Left ventricle myocardium inferior (tissue), 1 donor: Measurements from ENCODE around the gene PTPRN2. TPM values are rescaled to one million over a fixed set of nuclear protein-coding genes. Genes with fewer than 3 reads are reported as not detected.
"Not testable (repeated sequence)": the region's sequence is repeated elsewhere in the genome, so short reads cannot be mapped to it uniquely, and the experiment has no call there.

Experiments used
- DNase-seq: peaks from one replicate; pipeline ENCODE4 v3.0.0-alpha.2; 2020
- H3K27ac ChIP-seq: fragments of 200-600 bp; replicated peaks from 2 replicates; pipeline ENCODE4 v1.8.0; 2021
- H3K27me3 ChIP-seq: fragments of 200-600 bp; 2 replicates; pipeline ENCODE4 v1.8.0; 2021; ENCODE audit warnings: low read depth
- H3K36me3 ChIP-seq: fragments of 200-600 bp; 2 replicates; pipeline ENCODE4 v1.8.0; 2021
- H3K4me1 ChIP-seq: fragments of 200-600 bp; 2 replicates; pipeline ENCODE4 v1.8.0; 2021
- H3K4me3 ChIP-seq: fragments of 200-600 bp; 2 replicates; pipeline ENCODE4 v1.8.0; 2021; ENCODE audit warnings: mild to moderate bottlenecking, moderate library complexity
- H3K9me3 ChIP-seq: fragments of 200-600 bp; replicated peaks from 2 replicates; pipeline ENCODE4 v1.8.0; 2021
- intact Hi-C: fragments of 100-400 bp; cut with micrococcal nuclease; formaldehyde crosslinking; loops from one replicate; pipeline ENCODE4 v1.11.0; 2022
- total RNA-seq: library from RNA; stranded (reverse); fragmentation: NEBNext Ultra II Directional; extraction: Animal tissue kit (Norgen Biotek cat#: 25700); gene quantifications from one replicate; pipeline ENCODE4 v1.2.1, GENCODE V29; 2021
- TF ChIP-seq, protein P1 (sequence below): fragments of 200-600 bp; IDR thresholded peaks from 2 replicates; pipeline ENCODE4 v1.8.0; 2021; ENCODE audit warnings: antibody characterized with exemption, mild to moderate bottlenecking, borderline replicate concordance
- donor health status: DM: no; HTN: yes; CAD: no; lungs with severe emphysema.

The PTPRN2 gene
- total RNA-seq, 1 donor from 2014 or later: 1.3 TPM

GRCh38 chr7:157727964-157728615 lies 859.5 kb downstream of the PTPRN2 start:
- Histone ChIP-seq H3K4me3 (no peak overlapping the region), H3K9me3 (no peaks in the 10 kb centered on the region), H3K4me1 (no peaks in the 10 kb centered on the region), H3K36me3 (no peaks in the 10 kb centered on the region), H3K27ac (no peak overlapping the region), H3K27me3 (peaks cover 58% of the 10 kb centered on the region)
- no peak for DNase-seq
- intact Hi-C loops: no loop called here
- TF ChIP-seq, protein P1, sequence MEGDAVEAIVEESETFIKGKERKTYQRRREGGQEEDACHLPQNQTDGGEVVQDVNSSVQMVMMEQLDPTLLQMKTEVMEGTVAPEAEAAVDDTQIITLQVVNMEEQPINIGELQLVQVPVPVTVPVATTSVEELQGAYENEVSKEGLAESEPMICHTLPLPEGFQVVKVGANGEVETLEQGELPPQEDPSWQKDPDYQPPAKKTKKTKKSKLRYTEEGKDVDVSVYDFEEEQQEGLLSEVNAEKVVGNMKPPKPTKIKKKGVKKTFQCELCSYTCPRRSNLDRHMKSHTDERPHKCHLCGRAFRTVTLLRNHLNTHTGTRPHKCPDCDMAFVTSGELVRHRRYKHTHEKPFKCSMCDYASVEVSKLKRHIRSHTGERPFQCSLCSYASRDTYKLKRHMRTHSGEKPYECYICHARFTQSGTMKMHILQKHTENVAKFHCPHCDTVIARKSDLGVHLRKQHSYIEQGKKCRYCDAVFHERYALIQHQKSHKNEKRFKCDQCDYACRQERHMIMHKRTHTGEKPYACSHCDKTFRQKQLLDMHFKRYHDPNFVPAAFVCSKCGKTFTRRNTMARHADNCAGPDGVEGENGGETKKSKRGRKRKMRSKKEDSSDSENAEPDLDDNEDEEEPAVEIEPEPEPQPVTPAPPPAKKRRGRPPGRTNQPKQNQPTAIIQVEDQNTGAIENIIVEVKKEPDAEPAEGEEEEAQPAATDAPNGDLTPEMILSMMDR: no peak

DNA sequence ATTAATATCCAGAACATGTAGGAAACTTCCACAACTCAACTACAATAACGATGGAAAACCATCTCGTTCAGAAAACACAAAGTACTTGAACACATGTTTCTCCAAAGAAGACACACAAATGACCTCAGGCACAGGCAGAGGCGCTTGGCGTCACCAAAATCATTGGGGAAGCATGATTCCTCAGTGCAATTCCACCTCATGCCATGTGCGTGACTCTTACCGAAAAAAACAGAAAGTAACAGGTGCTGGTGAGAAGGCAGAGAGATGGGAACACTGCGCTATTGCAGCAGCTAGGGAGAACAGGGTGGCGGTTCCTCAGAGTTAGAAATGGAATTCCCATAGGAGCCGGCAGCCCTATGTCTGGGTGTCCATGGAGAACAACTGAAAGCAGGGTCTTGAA lies 860.9 kb downstream of the PTPRN2 start:
- TF ChIP-seq, protein P1: no peak
- H3K9me3 ChIP-seq: no peaks in the 10 kb centered on the region
- no peaks in the 10 kb centered on the region for H3K36me3 ChIP-seq
- H3K4me1 ChIP-seq: no peaks in the 10 kb centered on the region
- H3K4me3 ChIP-seq: no peak overlapping the region
- no peak overlapping the region for H3K27ac ChIP-seq
- intact Hi-C loops: no loop called here
- no peak for DNase-seq
- H3K27me3 ChIP-seq: peaks cover 71% of the 10 kb centered on the region

GRCh38 chr7:157725312-157725711 lies 862.3 kb downstream of the PTPRN2 start:
- DNase-seq, H3K9me3 ChIP-seq, H3K36me3 ChIP-seq, H3K4me3 ChIP-seq, intact Hi-C loops, H3K27ac ChIP-seq, H3K4me1 ChIP-seq: not testable (repeated sequence)
- peaks cover 70% of the 10 kb centered on the region for H3K27me3 ChIP-seq

- no peak for DNase-seq
- Histone ChIP-seq H3K36me3 (no peaks in the 10 kb centered on the region), H3K9me3 (no peaks in the 10 kb centered on the region), H3K4me3 (no peak overlapping the region), H3K4me1 (no peaks in the 10 kb centered on the region), H3K27me3 (peaks cover 62% of the 10 kb centered on the region), H3K27ac (no peak overlapping the region)
- intact Hi-C loops: no loop called here
- TF ChIP-seq, protein P1: no peak
Observed at GRCh38 chr7:157723205-157723604, 864.4 kb downstream of the PTPRN2 start.

DNA sequence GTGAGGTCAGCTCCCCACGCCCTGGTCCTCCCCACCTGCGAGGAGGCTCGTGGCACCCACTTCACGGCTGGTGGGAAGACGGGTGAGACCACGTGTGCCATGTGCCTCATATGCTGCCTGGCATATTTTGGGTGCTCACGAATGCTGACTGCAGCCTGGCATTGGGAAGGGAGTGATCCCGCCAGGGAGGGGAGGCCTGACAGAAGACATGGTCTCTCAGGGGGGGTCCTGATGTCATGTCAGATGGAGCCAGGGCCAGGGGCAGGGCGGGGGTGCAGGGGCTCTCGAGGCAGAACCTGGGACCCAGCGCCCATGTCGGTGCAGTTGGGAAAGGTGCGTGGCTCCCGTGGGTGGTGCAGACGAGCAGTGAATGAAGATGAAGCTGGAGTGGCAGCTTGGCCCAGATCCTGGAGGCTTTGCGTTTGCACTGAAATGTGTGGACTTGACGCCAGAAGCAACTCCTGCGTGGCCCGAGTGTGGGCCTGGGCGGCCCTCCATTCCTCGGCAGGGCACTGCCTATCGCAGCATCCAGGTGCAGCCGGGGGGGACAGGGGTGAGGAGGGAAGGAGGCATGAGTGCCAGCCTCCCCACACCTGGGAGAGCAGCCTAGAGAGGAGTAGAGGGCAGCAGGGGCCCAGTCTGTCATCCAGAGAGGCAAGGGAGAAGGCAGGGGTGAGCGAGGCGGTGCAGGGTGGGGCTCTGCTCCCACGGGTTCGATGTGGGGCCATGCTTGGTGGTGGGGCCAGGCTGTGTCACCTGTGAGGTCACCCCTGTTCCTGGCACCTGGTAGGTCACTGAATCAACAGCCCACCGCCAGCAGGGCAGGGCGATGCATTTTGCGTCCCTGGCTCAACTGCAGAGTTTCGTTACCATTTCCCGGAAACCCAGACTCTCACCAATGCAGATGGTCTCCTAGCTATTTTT lies 865.2 kb downstream of the PTPRN2 start:
- DNase-seq: no peak
- TF ChIP-seq, protein P1: no peak
- Histone ChIP-seq H3K4me1 (no peaks in the 10 kb centered on the region), H3K27me3 (peaks cover 54% of the 10 kb centered on the region), H3K36me3 (no peaks in the 10 kb centered on the region), H3K4me3 (no peak overlapping the region), H3K27ac (no peak overlapping the region), H3K9me3 (no peaks in the 10 kb centered on the region)
- intact Hi-C loops: no loop called here
